Activated naive CD8-positive, alpha-beta T cell treated with anti-CD3 and anti-CD28 coated beads, Interleukin-2, amount 50 U/mL, for 24 hours (primary cell): ENCODE data around the gene PRAMEF17.
"Not testable (repeated sequence)": the region's sequence is repeated elsewhere in the genome, so short reads cannot be mapped to it uniquely, and the experiment has no call there.

Source experiments
- ATAC-seq: fragments of 150-1000 bp; cut with Tn5 transposase; one replicate; pipeline ENCODE4 v1.10.0; 2021
- DNase-seq: peaks from one replicate; pipeline ENCODE4 v3.0.0; 2021
- H3K27ac Mint-ChIP-seq: one replicate; pipeline ENCODE4 v1.8.0; 2021; ENCODE audit warnings: mild to moderate bottlenecking, mixed read lengths
- H3K27me3 Mint-ChIP-seq: one replicate; pipeline ENCODE4 v1.8.0; 2021; ENCODE audit warnings: mixed read lengths
- H3K36me3 Mint-ChIP-seq: one replicate; pipeline ENCODE4 v1.8.0; 2021; ENCODE audit warnings: low read depth, mixed read lengths
- H3K4me1 Mint-ChIP-seq: one replicate; pipeline ENCODE4 v1.8.0; 2021; ENCODE audit warnings: mixed read lengths
- H3K4me3 Mint-ChIP-seq: one replicate; pipeline ENCODE4 v1.8.0; 2021; ENCODE audit warnings: mild to moderate bottlenecking, moderate library complexity, mixed read lengths
- H3K9me3 Mint-ChIP-seq: one replicate; pipeline ENCODE4 v1.8.0; 2021; ENCODE audit warnings: mixed read lengths

PRAMEF17 gene

GRCh38 chr1:13410150-13410549, 20.7 kb downstream of the PRAMEF17 start, which contains the start of gene PRAMEF20:
Gene PRAMEF20 (plus strand): TSS chr1:13410450. CDS start chr1:13416355, 5,905 bp downstream.
- not testable (repeated sequence) for DNase-seq, H3K27ac Mint-ChIP-seq, H3K9me3 Mint-ChIP-seq, H3K36me3 Mint-ChIP-seq, H3K4me3 Mint-ChIP-seq, H3K4me1 Mint-ChIP-seq, ATAC-seq, H3K27me3 Mint-ChIP-seq

GRCh38 chr1:13430495-13430894, 41.1 kb downstream of the PRAMEF17 start:
- H3K27me3 Mint-ChIP-seq = no peaks in the 10 kb centered on the region
- no peaks in the 10 kb centered on the region for H3K36me3 Mint-ChIP-seq
- DNase-seq (no peak), ATAC-seq (no peak)
- H3K4me1 Mint-ChIP-seq = no peaks in the 10 kb centered on the region
- H3K4me3 Mint-ChIP-seq = no peak overlapping the region
- no peak overlapping the region for H3K27ac Mint-ChIP-seq
- H3K9me3 Mint-ChIP-seq = no peaks in the 10 kb centered on the region

DNA sequence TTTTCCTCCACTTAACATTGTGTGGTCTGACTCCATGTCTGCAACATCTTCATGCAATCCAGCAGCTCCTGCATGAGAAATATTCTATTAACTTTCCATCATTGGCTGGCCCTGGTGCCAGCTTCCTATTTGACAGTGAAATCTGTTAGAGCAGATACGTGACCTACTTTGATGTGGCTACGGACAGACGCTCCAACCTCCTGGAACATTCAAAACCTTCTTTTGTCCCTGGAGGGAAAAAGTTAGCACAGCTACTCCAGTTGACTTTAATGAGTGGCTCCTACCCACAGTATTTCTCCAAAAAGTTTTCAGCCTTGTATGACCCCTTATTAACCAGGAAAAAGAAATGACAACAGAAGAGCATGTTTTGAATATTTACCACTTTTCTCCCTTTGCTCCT, 42.8 kb downstream of the PRAMEF17 start:
- H3K27me3 Mint-ChIP-seq = no peaks in the 10 kb centered on the region
- no peak overlapping the region for H3K4me3 Mint-ChIP-seq
- no peak overlapping the region for H3K27ac Mint-ChIP-seq
- H3K9me3 Mint-ChIP-seq = no peaks in the 10 kb centered on the region
- no peaks in the 10 kb centered on the region for H3K36me3 Mint-ChIP-seq
- no peaks in the 10 kb centered on the region for H3K4me1 Mint-ChIP-seq
- no peak for ATAC-seq
- no peak for DNase-seq

- H3K4me3 Mint-ChIP-seq, H3K27me3 Mint-ChIP-seq, ATAC-seq: not testable (repeated sequence)
Observed at GRCh38 chr1:13433694-13434358, 44.4 kb downstream of the PRAMEF17 start.

GRCh38 chr1:13435458-13435857, 46.0 kb downstream of the PRAMEF17 start:
- H3K4me1 Mint-ChIP-seq = no peaks in the 10 kb centered on the region
- H3K4me3 Mint-ChIP-seq = no peak overlapping the region
- H3K9me3 Mint-ChIP-seq = no peaks in the 10 kb centered on the region
- DNase-seq (no peak), ATAC-seq (no peak)
- H3K36me3 Mint-ChIP-seq = no peaks in the 10 kb centered on the region
- H3K27me3 Mint-ChIP-seq = no peaks in the 10 kb centered on the region
- H3K27ac Mint-ChIP-seq = no peak overlapping the region

More at GRCh38 chr1:13433694-13434358, 44.4 kb downstream of the PRAMEF17 start:
- not testable (repeated sequence) for H3K9me3 Mint-ChIP-seq, H3K36me3 Mint-ChIP-seq, H3K27ac Mint-ChIP-seq, H3K4me1 Mint-ChIP-seq, DNase-seq

- ATAC-seq, H3K27ac Mint-ChIP-seq, H3K36me3 Mint-ChIP-seq, H3K4me1 Mint-ChIP-seq, DNase-seq, H3K27me3 Mint-ChIP-seq, H3K9me3 Mint-ChIP-seq, H3K4me3 Mint-ChIP-seq: not testable (repeated sequence)
Observed at GRCh38 chr1:13439104-13439783, 49.8 kb downstream of the PRAMEF17 start.
